Measurements from ENCODE around the gene SF3B6. TPM values are rescaled to one million over a fixed set of nuclear protein-coding genes. Genes with fewer than 3 reads are reported as not detected.
"Not testable (repeated sequence)": the region's sequence is repeated elsewhere in the genome, so short reads cannot be mapped to it uniquely, and the experiment has no call there.

Gene SF3B6
- total and polyA plus RNA-seq, 7 experiments from 2014 or later = 42.4 to 231 (median 52.4) TPM

DNA sequence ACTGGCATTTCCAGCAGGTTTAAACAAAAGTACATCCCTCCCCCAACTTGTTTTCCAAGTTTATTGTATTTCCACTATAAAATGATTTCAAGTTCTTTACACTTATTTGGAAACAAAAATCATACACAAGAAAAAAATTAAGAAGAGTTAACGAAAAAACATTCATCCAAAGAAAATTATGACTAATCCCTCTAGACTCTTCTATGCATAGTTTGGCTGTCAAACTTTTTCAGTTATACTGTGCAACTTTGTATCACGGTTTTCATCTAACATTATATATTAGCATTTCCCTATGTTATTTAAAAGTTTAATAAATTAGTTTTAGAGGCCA, 29.6 kb downstream of the SF3B6 start:
- no peak for ATAC-seq
- ChIA-PET CTCF (interaction anchor here (1.5 to 2.4 kb wide), 2 partner anchors 29 to 119 kb away, joined by 8 read pairs; partner anchors contain the start of genes ATAD2B and SF3B6), POLR2A (interaction anchor here (1.1 to 1.8 kb wide), 3 partner anchors 30 to 120 kb away, joined by 3 to 24 read pairs (median 21); partner anchors contain the start of genes ATAD2B and SF3B6)
- intact Hi-C loops (cut with micrococcal nuclease) = loop anchor here (2.0 to 5.0 kb wide), 2 partner anchors 38 to 76 kb away; partner anchors contain the start of genes TP53I3 (in 2 of the 2), FAM228B (in 1 of the 2) and PFN4 (in 1 of the 2)
- peak overlapping the region; percentile 69 to 99 (median 94) for H3K4me3 Mint-ChIP-seq
- Histone ChIP-seq H3K4me3 (ENCODE audit: low read length) (peak overlapping the region; percentile 81), H3K27me3 (ENCODE audit: control insufficient read depth in 2 of 2, insufficient read depth in 2 of 2, low read length in 2 of 2) (peaks cover 0 to 8% of the 10 kb centered on the region in 2 donors), H3K27ac (ENCODE audit: low read depth, low read length) (peak overlapping the region; percentile 74), H3K4me1 (ENCODE audit: control insufficient read depth in 2 of 2, insufficient read depth in 2 of 2, low read length in 2 of 2) (peaks cover 0 to 4% of the 10 kb centered on the region in 2 donors), H3K36me3 (ENCODE audit: control insufficient read depth in 2 of 3, insufficient read depth in 3 of 3, low read length in 3 of 3) (peaks cover 0 to 3% (median 0%) of the 10 kb centered on the region in 3 experiments), H3K9me3 (ENCODE audit: control insufficient read depth in 2 of 3, low read length in 3 of 3) (no peaks in the 10 kb centered on the region)
- H3K27ac Mint-ChIP-seq = peak overlapping the region in 5 of 9 donors; percentile 73 to 96 (median 80)
- H3K27me3 Mint-ChIP-seq = peaks cover 5 to 12% (median 9%) of the 10 kb centered on the region in 5 donors
- peaks cover 0 to 2% (median 0%) of the 10 kb centered on the region in 11 donors for H3K9me3 Mint-ChIP-seq
- no peak for DNase-seq
- H3K4me1 Mint-ChIP-seq = peaks cover 17 to 42% (median 35%) of the 10 kb centered on the region in 7 donors
- H3K36me3 Mint-ChIP-seq = peaks cover 0 to 6% (median 5%) of the 10 kb centered on the region in 5 donors

DNA sequence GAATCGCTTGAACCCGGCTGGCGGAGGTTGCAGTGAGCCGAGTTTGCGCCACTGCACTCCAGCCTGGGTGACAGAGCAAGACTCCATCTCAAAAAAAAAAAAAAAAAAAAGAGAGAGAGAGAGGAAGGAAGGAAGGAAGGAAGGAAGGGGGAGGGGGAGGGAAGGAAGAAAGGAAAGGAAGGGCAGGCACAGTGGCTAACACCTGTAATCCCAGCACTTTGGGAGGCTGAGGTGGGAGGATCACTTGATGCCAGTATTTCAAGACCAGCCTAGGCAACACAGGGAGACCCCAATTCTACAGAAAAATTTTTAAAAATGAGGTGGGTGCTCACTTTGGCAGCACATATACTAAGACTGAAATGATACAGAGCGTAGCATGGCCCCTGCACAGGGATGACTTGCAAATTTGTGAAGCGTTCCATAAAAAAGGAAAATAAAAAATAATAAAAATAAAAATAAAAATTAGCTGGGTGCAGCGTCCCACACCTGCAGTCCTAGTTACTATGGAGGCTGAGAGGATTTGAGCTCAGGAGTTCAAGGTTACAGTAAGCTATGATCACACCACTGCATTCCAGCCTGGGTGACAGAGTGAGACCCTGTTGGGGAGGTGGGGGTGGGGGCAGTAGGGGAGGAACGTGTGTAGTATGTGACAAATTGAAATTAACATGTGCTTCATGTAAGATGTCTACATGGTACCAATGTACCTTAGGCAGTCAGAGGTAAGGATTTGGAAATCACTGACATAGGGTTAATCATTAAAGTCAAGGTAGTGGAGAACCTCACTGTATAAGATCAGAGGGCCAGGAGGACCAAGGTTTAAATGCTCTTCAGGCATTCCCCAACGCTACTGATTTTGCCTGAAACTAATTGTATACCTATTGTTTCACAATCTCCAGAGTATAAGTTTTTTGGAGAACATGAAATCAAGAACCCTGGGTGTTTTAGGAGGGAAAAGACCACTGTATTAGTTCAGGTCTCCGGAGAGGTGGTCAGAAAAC, 30.3 kb downstream of the SF3B6 start:
- H3K9me3 Mint-ChIP-seq = peaks cover 0 to 2% (median 0%) of the 10 kb centered on the region in 11 donors
- ATAC-seq = no peak
- H3K4me3 Mint-ChIP-seq = peak overlapping the region in 9 of 10 donors; percentile 23 to 99 (median 86)
- CTCF ChIA-PET = interaction anchor here (0.6 to 2.4 kb wide), 2 partner anchors 119 to 1616 kb away, joined by 3 to 8 read pairs; partner anchors contain the start of gene ATAD2B
- Histone ChIP-seq H3K4me1 (ENCODE audit: control insufficient read depth in 2 of 2, insufficient read depth in 2 of 2, low read length in 2 of 2) (peaks cover 0 to 4% of the 10 kb centered on the region in 2 donors), H3K27me3 (ENCODE audit: control insufficient read depth in 2 of 2, insufficient read depth in 2 of 2, low read length in 2 of 2) (peaks cover 0 to 8% of the 10 kb centered on the region in 2 donors), H3K4me3 (ENCODE audit: low read length) (no peak overlapping the region), H3K36me3 (ENCODE audit: control insufficient read depth in 2 of 3, insufficient read depth in 3 of 3, low read length in 3 of 3) (peaks cover 0 to 3% (median 0%) of the 10 kb centered on the region in 3 experiments), H3K27ac (ENCODE audit: low read depth, low read length) (no peak overlapping the region), H3K9me3 (ENCODE audit: control insufficient read depth in 2 of 3, low read length in 3 of 3) (no peaks in the 10 kb centered on the region)
- H3K4me1 Mint-ChIP-seq = peaks cover 17 to 42% (median 35%) of the 10 kb centered on the region in 7 donors
- H3K27ac Mint-ChIP-seq = peak overlapping the region in 2 of 9 donors; percentile 19 to 73
- DNase-seq = no peak
- H3K27me3 Mint-ChIP-seq = peaks cover 5 to 12% (median 9%) of the 10 kb centered on the region in 5 donors
- POLR2A ChIA-PET = interaction anchor here (1.0 kb wide), 1 partner anchor 65 kb away, joined by 3 read pairs; no protein-coding TSS in a partner anchor
- H3K36me3 Mint-ChIP-seq = peaks cover 0 to 6% (median 5%) of the 10 kb centered on the region in 5 donors
- intact Hi-C loops (cut with micrococcal nuclease) = loop anchor here (2.0 to 5.0 kb wide), 2 partner anchors 39 to 76 kb away; partner anchors contain the start of genes TP53I3 (in 2 of the 2), FAM228B (in 1 of the 2) and PFN4 (in 1 of the 2)

DNA sequence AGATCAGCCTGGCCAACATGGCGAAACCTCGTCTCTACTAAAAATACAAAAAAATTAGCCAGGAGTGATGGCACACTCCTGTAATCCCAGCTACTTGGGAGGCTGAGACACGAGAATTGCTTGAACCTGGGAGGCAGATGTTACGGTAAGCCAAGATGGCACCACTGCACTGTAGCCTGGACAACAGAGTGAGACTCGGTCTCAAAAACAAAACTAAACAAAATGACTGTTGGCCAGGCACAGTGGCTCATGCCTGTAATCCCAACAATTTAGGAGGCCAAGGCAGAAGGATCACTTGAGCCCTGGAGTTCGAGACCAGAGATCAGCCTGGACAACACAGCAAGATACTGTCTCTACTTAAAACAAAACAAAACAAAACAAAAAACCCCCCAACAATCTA, 33.0 kb downstream of the SF3B6 start:
- H3K4me3 Mint-ChIP-seq; H3K4me1 ChIP-seq (ENCODE audit: control insufficient read depth in 2 of 2, insufficient read depth in 2 of 2, low read length in 2 of 2); H3K27ac ChIP-seq (ENCODE audit: low read depth, low read length); intact Hi-C loops (cut with micrococcal nuclease); DNase-seq; H3K27ac Mint-ChIP-seq; H3K27me3 ChIP-seq (ENCODE audit: control insufficient read depth in 2 of 2, insufficient read depth in 2 of 2, low read length in 2 of 2); H3K4me3 ChIP-seq (ENCODE audit: low read length); ATAC-seq; H3K9me3 ChIP-seq (ENCODE audit: control insufficient read depth in 2 of 3, low read length in 3 of 3); H3K9me3 Mint-ChIP-seq; POLR2A ChIA-PET; H3K27me3 Mint-ChIP-seq: not testable (repeated sequence)
- peaks cover 0 to 17% (median 0%) of the 10 kb centered on the region in 3 experiments for H3K36me3 ChIP-seq (ENCODE audit: control insufficient read depth in 2 of 3, insufficient read depth in 3 of 3, low read length in 3 of 3)
- CTCF ChIA-PET = interaction anchor here (0.6 kb wide), 1 partner anchor 18 kb away, joined by 5 read pairs; no protein-coding TSS in a partner anchor
- Mint-ChIP-seq H3K36me3 (peaks cover 3 to 21% (median 13%) of the 10 kb centered on the region in 5 donors), H3K4me1 (peaks cover 17 to 34% (median 31%) of the 10 kb centered on the region in 7 donors)

DNA sequence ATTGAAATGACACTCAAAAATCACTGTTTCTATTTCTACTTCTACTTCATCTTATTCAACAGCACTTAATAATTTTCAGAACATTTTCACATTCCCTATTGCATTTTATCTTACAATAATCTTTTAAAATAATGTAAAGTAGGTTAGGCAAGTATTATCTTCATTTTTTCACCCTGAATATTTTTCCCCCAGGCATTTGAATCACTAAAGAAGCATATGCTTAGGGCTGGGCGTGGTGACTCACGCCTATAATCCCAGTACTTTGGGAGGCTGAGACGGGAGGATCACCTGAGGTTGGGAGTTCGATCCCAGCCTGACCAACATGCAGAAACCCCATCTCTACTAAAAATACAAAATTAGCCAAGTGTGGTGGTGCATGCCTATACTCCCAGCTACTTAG, 35.6 kb downstream of the SF3B6 start:
- Histone ChIP-seq H3K4me1 (ENCODE audit: control insufficient read depth in 2 of 2, insufficient read depth in 2 of 2, low read length in 2 of 2) (no peaks in the 10 kb centered on the region), H3K27me3 (ENCODE audit: control insufficient read depth in 2 of 2, insufficient read depth in 2 of 2, low read length in 2 of 2) (no peaks in the 10 kb centered on the region), H3K4me3 (ENCODE audit: low read length) (no peak overlapping the region), H3K36me3 (ENCODE audit: control insufficient read depth in 2 of 3, insufficient read depth in 3 of 3, low read length in 3 of 3) (peaks cover 0 to 24% (median 0%) of the 10 kb centered on the region in 3 experiments), H3K27ac (ENCODE audit: low read depth, low read length) (no peak overlapping the region), H3K9me3 (ENCODE audit: control insufficient read depth in 2 of 3, low read length in 3 of 3) (no peaks in the 10 kb centered on the region)
- POLR2A ChIA-PET = no interaction called here
- Mint-ChIP-seq H3K27ac (no peak overlapping the region), H3K36me3 (peaks cover 3 to 36% (median 24%) of the 10 kb centered on the region in 5 donors), H3K27me3 (no peaks in the 10 kb centered on the region), H3K4me3 (no peak overlapping the region), H3K4me1 (peaks cover 15 to 29% (median 18%) of the 10 kb centered on the region in 7 donors), H3K9me3 (peaks cover 0 to 2% (median 0%) of the 10 kb centered on the region in 11 donors)
- intact Hi-C loops (cut with micrococcal nuclease) = no loop called here
- no peak for DNase-seq
- CTCF ChIA-PET = no interaction called here
- no peak for ATAC-seq

DNA sequence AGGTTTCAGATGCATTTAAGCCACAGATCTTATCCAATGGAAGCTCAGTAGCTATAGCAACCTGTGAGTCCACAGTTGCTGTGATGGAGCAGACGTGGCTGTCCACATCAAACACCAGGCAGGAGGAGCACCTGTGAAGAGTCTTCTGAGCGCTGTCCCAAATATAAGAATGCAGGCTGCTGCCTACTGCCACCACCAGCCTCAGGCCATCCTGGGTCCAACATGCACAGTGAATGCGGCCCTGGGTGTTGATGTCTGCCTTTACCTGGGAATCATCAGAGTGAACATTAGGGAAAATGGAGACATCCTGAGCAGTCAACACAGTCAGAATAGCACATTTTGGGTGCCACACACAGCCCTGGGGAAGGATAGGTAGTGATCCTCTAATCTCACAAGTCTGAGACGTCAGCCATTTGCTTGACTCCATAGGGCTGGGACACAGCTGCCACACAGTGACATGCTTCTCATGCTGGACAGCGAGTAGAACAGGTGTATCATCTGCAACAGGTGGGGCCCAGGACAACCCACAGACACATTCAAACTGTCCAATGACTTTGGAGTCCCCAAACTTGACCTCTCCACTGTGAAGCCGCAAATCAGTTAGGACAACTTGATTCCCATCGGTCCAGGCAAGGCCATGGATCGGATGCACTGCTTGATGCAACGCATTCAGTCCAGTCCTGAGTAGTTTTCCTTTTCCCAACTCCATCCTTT, 37.2 kb downstream of the SF3B6 start:
- no peak for DNase-seq
- ChIA-PET POLR2A (interaction anchor here (0.7 kb wide), 1 partner anchor 14 kb away, joined by 4 read pairs; no protein-coding TSS in a partner anchor), CTCF (no interaction called here)
- intact Hi-C loops (cut with micrococcal nuclease) = no loop called here
- Histone ChIP-seq H3K4me1 (ENCODE audit: control insufficient read depth in 2 of 2, insufficient read depth in 2 of 2, low read length in 2 of 2) (no peaks in the 10 kb centered on the region), H3K36me3 (ENCODE audit: control insufficient read depth in 2 of 3, insufficient read depth in 3 of 3, low read length in 3 of 3) (peaks cover 0 to 24% (median 0%) of the 10 kb centered on the region in 3 experiments), H3K4me3 (ENCODE audit: low read length) (no peak overlapping the region), H3K9me3 (ENCODE audit: control insufficient read depth in 2 of 3, low read length in 3 of 3) (no peaks in the 10 kb centered on the region), H3K27me3 (ENCODE audit: control insufficient read depth in 2 of 2, insufficient read depth in 2 of 2, low read length in 2 of 2) (no peaks in the 10 kb centered on the region), H3K27ac (ENCODE audit: low read depth, low read length) (no peak overlapping the region)
- Mint-ChIP-seq H3K27me3 (no peaks in the 10 kb centered on the region), H3K9me3 (peaks cover 0 to 2% (median 0%) of the 10 kb centered on the region in 11 donors), H3K36me3 (peaks cover 3 to 36% (median 24%) of the 10 kb centered on the region in 5 donors), H3K4me3 (no peak overlapping the region), H3K4me1 (peaks cover 9 to 28% (median 16%) of the 10 kb centered on the region in 7 donors), H3K27ac (no peak overlapping the region)
- no peak for ATAC-seq

DNA sequence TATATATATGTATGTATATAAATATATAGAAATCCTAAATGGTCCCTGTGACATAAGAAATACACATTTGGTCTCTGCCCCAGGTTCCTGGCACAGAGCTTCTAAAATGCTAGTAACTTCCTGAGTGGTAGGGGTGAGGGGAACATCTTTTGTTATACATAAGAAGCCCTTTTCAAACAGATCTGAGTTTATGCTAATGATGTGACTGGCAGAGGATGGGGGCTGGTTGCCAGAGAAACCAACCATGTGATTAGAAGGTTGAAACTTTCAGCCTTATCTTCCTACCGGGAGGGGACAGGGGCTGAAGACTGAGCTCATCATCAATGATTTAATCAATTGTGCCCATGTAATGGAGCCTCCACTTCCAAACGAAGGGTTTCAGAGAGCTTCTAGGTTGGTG, 49.9 kb downstream of the SF3B6 start:
- no peaks in the 10 kb centered on the region for H3K27me3 Mint-ChIP-seq
- no peak for DNase-seq
- ChIA-PET CTCF (no interaction called here), POLR2A (interaction anchor here (0.7 kb wide), 1 partner anchor 14 kb away, joined by 3 read pairs; no protein-coding TSS in a partner anchor)
- no peaks in the 10 kb centered on the region for H3K9me3 Mint-ChIP-seq
- intact Hi-C loops (cut with micrococcal nuclease) = no loop called here
- no peak overlapping the region for H3K4me3 Mint-ChIP-seq
- no peak overlapping the region for H3K27ac Mint-ChIP-seq
- peaks cover 6 to 46% (median 28%) of the 10 kb centered on the region in 5 donors for H3K36me3 Mint-ChIP-seq
- H3K4me1 Mint-ChIP-seq = peaks cover 0 to 9% (median 2%) of the 10 kb centered on the region in 7 donors
- H3K9me3 ChIP-seq (ENCODE audit: control insufficient read depth in 2 of 3, low read length in 3 of 3) = no peaks in the 10 kb centered on the region
- H3K27ac ChIP-seq (ENCODE audit: low read depth, low read length) = no peak overlapping the region
- H3K36me3 ChIP-seq (ENCODE audit: control insufficient read depth in 2 of 3, insufficient read depth in 3 of 3, low read length in 3 of 3) = peaks cover 0 to 64% (median 15%) of the 10 kb centered on the region in 3 experiments
- H3K27me3 ChIP-seq (ENCODE audit: control insufficient read depth in 2 of 2, insufficient read depth in 2 of 2, low read length in 2 of 2) = no peaks in the 10 kb centered on the region
- ATAC-seq = no peak
- H3K4me3 ChIP-seq (ENCODE audit: low read length) = no peak overlapping the region
- no peaks in the 10 kb centered on the region for H3K4me1 ChIP-seq (ENCODE audit: control insufficient read depth in 2 of 2, insufficient read depth in 2 of 2, low read length in 2 of 2)
